ENCODE results near the gene SLC44A1.

Gene SLC44A1

GRCh38 chr9:105329719-105330062, 85.2 kb downstream of the SLC44A1 start:
- no peak for DNase-seq (ENCODE audit: extremely low spot score)
- TF ChIP-seq FOXM1 (IDR thresholded peaks at IDR 0.05; ENCODE audit: borderline replicate concordance) (no peak), ZNF384 (IDR thresholded peaks at IDR 0.05) (no peak), BHLHE40 (IDR thresholded peaks at IDR 0.05; ENCODE audit: borderline replicate concordance) (no peak)
- CTCF ChIA-PET: interaction anchor here (0.6 kb wide), 1 partner anchor 50 kb away, joined by 3 read pairs; no protein-coding TSS in a partner anchor
- POLR2A ChIA-PET: no interaction called here

DNA sequence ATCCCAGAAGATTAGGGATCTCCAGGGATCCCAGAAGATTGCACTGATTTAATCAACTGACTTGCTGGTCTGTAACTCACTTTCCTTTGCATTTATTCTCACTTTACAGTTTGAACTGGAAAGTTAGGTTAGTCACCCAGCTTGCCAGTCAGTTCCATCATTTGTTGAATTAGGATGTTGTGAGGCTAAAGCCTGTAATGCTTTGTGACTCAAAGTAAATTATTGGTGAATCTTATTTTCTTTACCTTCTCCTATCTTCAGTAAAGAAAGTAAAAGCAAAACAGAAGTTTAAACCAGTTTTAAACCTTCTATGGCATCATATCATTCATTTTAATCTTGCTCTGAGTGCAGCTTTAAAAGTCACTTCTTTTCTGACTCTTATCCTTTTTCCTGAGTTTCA, 85.8 kb downstream of the SLC44A1 start:
- DNase-seq (ENCODE audit: extremely low spot score): no peak
- ChIA-PET POLR2A (no interaction called here), CTCF (interaction anchor here (0.6 kb wide), 1 partner anchor 51 kb away, joined by 3 read pairs; no protein-coding TSS in a partner anchor)
- TF ChIP-seq LEF1 (IDR thresholded peaks at IDR 0.05; ENCODE audit: borderline replicate concordance): no peak
- TF ChIP-seq BHLHE40 (IDR thresholded peaks at IDR 0.05; ENCODE audit: borderline replicate concordance): no peak
- no peak for TF ChIP-seq PKNOX1 (IDR thresholded peaks at IDR 0.05)
- TF ChIP-seq ELF4 (IDR thresholded peaks at IDR 0.05): no peak
- no peak for TF ChIP-seq NFRKB (IDR thresholded peaks at IDR 0.05)
- no peak for TF ChIP-seq SUZ12 (IDR thresholded peaks at IDR 0.05)
- no peak for TF ChIP-seq FOXM1 (IDR thresholded peaks at IDR 0.05; ENCODE audit: borderline replicate concordance)
- no peak for TF ChIP-seq SP1 (IDR thresholded peaks at IDR 0.05)
- TF ChIP-seq TARDBP (IDR thresholded peaks at IDR 0.05): no peak
- no peak for TF ChIP-seq ARNT (IDR thresholded peaks at IDR 0.05)
- no peak for TF ChIP-seq FOXA1 (IDR thresholded peaks at IDR 0.05)

GRCh38 chr9:105330755-105331154, 86.3 kb downstream of the SLC44A1 start:
- CTCF ChIA-PET: no interaction called here
- TF ChIP-seq BHLHE40 (IDR thresholded peaks at IDR 0.05; ENCODE audit: borderline replicate concordance) (no peak), PKNOX1 (IDR thresholded peaks at IDR 0.05) (no peak), FOXM1 (IDR thresholded peaks at IDR 0.05; ENCODE audit: borderline replicate concordance) (no peak), SUZ12 (IDR thresholded peaks at IDR 0.05) (no peak), FOXA1 (IDR thresholded peaks at IDR 0.05) (no peak), NFRKB (IDR thresholded peaks at IDR 0.05) (no peak), ZNF384 (IDR thresholded peaks at IDR 0.05) (no peak), HDGF (IDR thresholded peaks at IDR 0.05; ENCODE audit: borderline replicate concordance) (no peak), TARDBP (IDR thresholded peaks at IDR 0.05) (no peak), L3MBTL2 (conservative IDR thresholded peaks at IDR 0.05) (no peak), SP1 (IDR thresholded peaks at IDR 0.05) (no peak), FOXK2 (IDR thresholded peaks at IDR 0.05) (no peak), LEF1 (IDR thresholded peaks at IDR 0.05; ENCODE audit: borderline replicate concordance) (no peak), ARNT (IDR thresholded peaks at IDR 0.05) (no peak), CTBP1 (IDR thresholded peaks at IDR 0.05; ENCODE audit: borderline replicate concordance) (no peak), ELF4 (IDR thresholded peaks at IDR 0.05) (no peak)
- POLR2A ChIA-PET: no interaction called here
- DNase-seq (ENCODE audit: extremely low spot score): no peak

GRCh38 chr9:105331160-105331559, 86.7 kb downstream of the SLC44A1 start:
- no peak for DNase-seq (ENCODE audit: extremely low spot score)
- ChIA-PET POLR2A (no interaction called here), CTCF (no interaction called here)
- TF ChIP-seq FOXA1 (IDR thresholded peaks at IDR 0.05) (no peak), ZNF384 (IDR thresholded peaks at IDR 0.05) (no peak), ARNT (IDR thresholded peaks at IDR 0.05) (no peak), FOXM1 (IDR thresholded peaks at IDR 0.05; ENCODE audit: borderline replicate concordance) (no peak), NFRKB (IDR thresholded peaks at IDR 0.05) (no peak), TARDBP (IDR thresholded peaks at IDR 0.05) (no peak), ELF4 (IDR thresholded peaks at IDR 0.05) (no peak), HDGF (IDR thresholded peaks at IDR 0.05; ENCODE audit: borderline replicate concordance) (no peak), L3MBTL2 (conservative IDR thresholded peaks at IDR 0.05) (no peak), SUZ12 (IDR thresholded peaks at IDR 0.05) (no peak), BHLHE40 (IDR thresholded peaks at IDR 0.05; ENCODE audit: borderline replicate concordance) (no peak), CTBP1 (IDR thresholded peaks at IDR 0.05; ENCODE audit: borderline replicate concordance) (no peak), SP1 (IDR thresholded peaks at IDR 0.05) (no peak), FOXK2 (IDR thresholded peaks at IDR 0.05) (no peak), LEF1 (IDR thresholded peaks at IDR 0.05; ENCODE audit: borderline replicate concordance) (no peak)

GRCh38 chr9:105331755-105332154, 87.3 kb downstream of the SLC44A1 start:
- TF ChIP-seq ARNT (IDR thresholded peaks at IDR 0.05): no peak
- no peak for TF ChIP-seq SUZ12 (IDR thresholded peaks at IDR 0.05)
- no peak for TF ChIP-seq PKNOX1 (IDR thresholded peaks at IDR 0.05)
- TF ChIP-seq ELF4 (IDR thresholded peaks at IDR 0.05): no peak
- no peak for TF ChIP-seq TARDBP (IDR thresholded peaks at IDR 0.05)
- TF ChIP-seq L3MBTL2 (conservative IDR thresholded peaks at IDR 0.05): no peak
- TF ChIP-seq NFRKB (IDR thresholded peaks at IDR 0.05): no peak
- no peak for TF ChIP-seq FOXM1 (IDR thresholded peaks at IDR 0.05; ENCODE audit: borderline replicate concordance)
- TF ChIP-seq FOXA1 (IDR thresholded peaks at IDR 0.05): no peak
- no peak for TF ChIP-seq BHLHE40 (IDR thresholded peaks at IDR 0.05; ENCODE audit: borderline replicate concordance)
- TF ChIP-seq ZNF384 (IDR thresholded peaks at IDR 0.05): no peak
- no peak for TF ChIP-seq CTBP1 (IDR thresholded peaks at IDR 0.05; ENCODE audit: borderline replicate concordance)
- TF ChIP-seq SP1 (IDR thresholded peaks at IDR 0.05): no peak
- TF ChIP-seq HDGF (IDR thresholded peaks at IDR 0.05; ENCODE audit: borderline replicate concordance): no peak
- no peak for TF ChIP-seq FOXK2 (IDR thresholded peaks at IDR 0.05)
- TF ChIP-seq LEF1 (IDR thresholded peaks at IDR 0.05; ENCODE audit: borderline replicate concordance): no peak
- ChIA-PET CTCF (no interaction called here), POLR2A (no interaction called here)
- DNase-seq (ENCODE audit: extremely low spot score): no peak

- TF ChIP-seq LEF1 (IDR thresholded peaks at IDR 0.05; ENCODE audit: borderline replicate concordance): no peak
- no peak for TF ChIP-seq NFRKB (IDR thresholded peaks at IDR 0.05)
- TF ChIP-seq BHLHE40 (IDR thresholded peaks at IDR 0.05; ENCODE audit: borderline replicate concordance): no peak
- no peak for TF ChIP-seq FOXA1 (IDR thresholded peaks at IDR 0.05)
- no peak for TF ChIP-seq ARNT (IDR thresholded peaks at IDR 0.05)
- TF ChIP-seq L3MBTL2 (conservative IDR thresholded peaks at IDR 0.05): no peak
- no peak for TF ChIP-seq ZNF384 (IDR thresholded peaks at IDR 0.05)
- no peak for TF ChIP-seq PKNOX1 (IDR thresholded peaks at IDR 0.05)
- TF ChIP-seq TARDBP (IDR thresholded peaks at IDR 0.05): no peak
- TF ChIP-seq SP1 (IDR thresholded peaks at IDR 0.05): no peak
- TF ChIP-seq CTBP1 (IDR thresholded peaks at IDR 0.05; ENCODE audit: borderline replicate concordance): no peak
- TF ChIP-seq FOXM1 (IDR thresholded peaks at IDR 0.05; ENCODE audit: borderline replicate concordance): no peak
- TF ChIP-seq HDGF (IDR thresholded peaks at IDR 0.05; ENCODE audit: borderline replicate concordance): no peak
- TF ChIP-seq SUZ12 (IDR thresholded peaks at IDR 0.05): no peak
- TF ChIP-seq ELF4 (IDR thresholded peaks at IDR 0.05): no peak
- TF ChIP-seq FOXK2 (IDR thresholded peaks at IDR 0.05): no peak
- ChIA-PET CTCF (no interaction called here), POLR2A (no interaction called here)
- DNase-seq (ENCODE audit: extremely low spot score): no peak
Measured at GRCh38 chr9:105332471-105332870, 88.0 kb downstream of the SLC44A1 start.
